DND-41 (cell line): ENCODE measurements around the gene PACRG.

Source experiments
- ATAC-seq: fragments of 200-7000 bp; cut with Tn5 transposase; 3 replicates; pipeline ENCODE4 v1.9.1; 2021; ENCODE audit warnings: low read depth; ENCODE audit not compliant: insufficient read depth
- DNase-seq: peaks from one replicate; pipeline ENCODE4 v3.0.0-alpha.2; 2020
- H2AFZ ChIP-seq: 2 replicates; pipeline ENCODE4 v1.6.0; 2012; ENCODE audit warnings: low read depth, low read length
- H3K27ac ChIP-seq: 2 replicates; pipeline ENCODE4 v1.5.1; 2012; ENCODE audit warnings: low read length, inconsistent platforms
- H3K27me3 ChIP-seq: fragments of 200-600 bp; sonication (generic); 2 replicates; pipeline ENCODE4 v1.6.0; 2012; ENCODE audit warnings: low read length, mild to moderate bottlenecking, inconsistent platforms; ENCODE audit not compliant: insufficient read depth, poor library complexity
- H3K36me3 ChIP-seq: 2 replicates; pipeline ENCODE4 v1.5.1; 2012; ENCODE audit warnings: low read length, inconsistent platforms; ENCODE audit not compliant: insufficient read depth
- H3K4me1 ChIP-seq: 2 replicates; pipeline ENCODE4 v1.5.1; 2012; ENCODE audit warnings: mild to moderate bottlenecking, low read length; ENCODE audit not compliant: insufficient read depth
- H3K4me2 ChIP-seq: 2 replicates; pipeline ENCODE4 v1.6.0; 2012; ENCODE audit warnings: mild to moderate bottlenecking, moderate library complexity, low read length, inconsistent platforms; ENCODE audit not compliant: insufficient read depth
- H3K4me3 ChIP-seq, 2 experiments: fragments of 200-600 bp in 1 of 2; shearing (Covaris generic) in 1 of 2; 2 replicates each; pipeline ENCODE4 v1.5.1; 2012 to 2016; ENCODE audit warnings: inconsistent platforms in 2 of 2, low read length in 2 of 2, mild to moderate bottlenecking in 2 of 2, low read depth in 1 of 2, moderate library complexity in 1 of 2
- H3K79me2 ChIP-seq: 2 replicates; pipeline ENCODE4 v1.6.0; 2012; ENCODE audit warnings: low read length, inconsistent platforms; ENCODE audit not compliant: insufficient read depth
- H3K9ac ChIP-seq: 2 replicates; pipeline ENCODE4 v1.6.0; 2012; ENCODE audit warnings: low read depth, mild to moderate bottlenecking, inconsistent platforms, low read length, moderate library complexity
- H3K9me3 ChIP-seq: 2 replicates; pipeline ENCODE4 v1.5.1; 2012; ENCODE audit warnings: low read length, moderate library complexity, mild to moderate bottlenecking, inconsistent platforms; ENCODE audit not compliant: insufficient read depth, severe bottlenecking
- H4K20me1 ChIP-seq: 2 replicates; pipeline ENCODE4 v1.6.0; 2012; ENCODE audit warnings: low read length; ENCODE audit not compliant: insufficient read depth
- EZH2 ChIP-seq: IDR thresholded peaks from 3 replicates; pipeline ENCODE4 v1.6.1; 2012; ENCODE audit warnings: borderline replicate concordance, low read depth, mild to moderate bottlenecking, moderate library complexity, low read length, inconsistent platforms; ENCODE audit not compliant: severe bottlenecking
- TF ChIP-seq, protein P1 (sequence below): IDR thresholded peaks from 2 replicates; pipeline ENCODE4 v1.5.1; 2012; ENCODE audit warnings: borderline replicate concordance, low read length, moderate library complexity, mild to moderate bottlenecking; ENCODE audit not compliant: poor library complexity, severe bottlenecking; ENCODE audit errors: extremely low read depth

The PACRG gene

DNA sequence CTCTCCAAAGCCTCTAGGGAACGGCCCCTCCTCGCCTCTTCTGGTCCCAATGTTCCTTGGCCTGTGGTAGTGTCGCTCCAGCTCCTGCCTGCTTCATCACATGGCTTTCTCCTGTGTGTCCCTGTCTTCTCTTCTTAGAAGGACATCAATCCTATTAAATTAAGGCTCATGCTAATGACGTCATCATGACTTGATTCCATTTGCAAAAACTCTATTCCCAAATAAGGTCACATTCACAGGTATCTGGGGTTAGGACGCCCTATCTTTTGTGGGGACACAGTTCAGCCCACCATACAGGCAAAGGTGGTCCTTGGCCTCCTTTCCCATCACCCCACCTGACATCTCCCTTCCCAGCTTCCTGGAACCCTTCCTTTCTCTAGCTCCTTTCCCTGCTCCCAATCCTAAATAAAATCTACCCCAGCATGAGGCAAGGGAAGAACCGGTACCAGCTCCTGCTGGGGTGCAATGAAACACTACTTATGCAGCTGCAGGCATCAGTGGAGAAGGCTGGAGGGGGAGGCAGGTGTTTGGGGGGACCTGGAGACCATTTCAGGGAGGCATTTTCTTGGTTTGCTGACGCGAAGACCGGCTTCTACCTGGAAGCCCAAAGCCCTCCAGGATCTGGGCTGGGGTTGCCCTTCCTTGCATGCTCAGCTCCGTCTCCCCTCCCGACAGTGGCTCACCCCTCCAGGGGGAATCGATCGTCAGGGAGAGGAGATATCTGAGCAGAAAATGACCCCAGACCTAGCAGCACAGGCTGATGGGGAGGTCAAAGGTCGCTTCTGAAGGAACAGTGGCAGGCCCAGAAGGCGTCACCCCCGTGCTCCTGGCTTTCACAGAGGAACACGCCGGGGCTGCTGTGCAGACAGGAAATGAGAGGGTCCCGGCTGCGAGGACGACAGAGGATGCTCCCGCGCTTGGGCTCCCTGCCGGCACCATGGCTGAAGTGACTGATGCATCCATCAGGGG lies 615.1 kb downstream of the PACRG start:
- no peak for TF ChIP-seq EZH2
- TF ChIP-seq, protein P1, sequence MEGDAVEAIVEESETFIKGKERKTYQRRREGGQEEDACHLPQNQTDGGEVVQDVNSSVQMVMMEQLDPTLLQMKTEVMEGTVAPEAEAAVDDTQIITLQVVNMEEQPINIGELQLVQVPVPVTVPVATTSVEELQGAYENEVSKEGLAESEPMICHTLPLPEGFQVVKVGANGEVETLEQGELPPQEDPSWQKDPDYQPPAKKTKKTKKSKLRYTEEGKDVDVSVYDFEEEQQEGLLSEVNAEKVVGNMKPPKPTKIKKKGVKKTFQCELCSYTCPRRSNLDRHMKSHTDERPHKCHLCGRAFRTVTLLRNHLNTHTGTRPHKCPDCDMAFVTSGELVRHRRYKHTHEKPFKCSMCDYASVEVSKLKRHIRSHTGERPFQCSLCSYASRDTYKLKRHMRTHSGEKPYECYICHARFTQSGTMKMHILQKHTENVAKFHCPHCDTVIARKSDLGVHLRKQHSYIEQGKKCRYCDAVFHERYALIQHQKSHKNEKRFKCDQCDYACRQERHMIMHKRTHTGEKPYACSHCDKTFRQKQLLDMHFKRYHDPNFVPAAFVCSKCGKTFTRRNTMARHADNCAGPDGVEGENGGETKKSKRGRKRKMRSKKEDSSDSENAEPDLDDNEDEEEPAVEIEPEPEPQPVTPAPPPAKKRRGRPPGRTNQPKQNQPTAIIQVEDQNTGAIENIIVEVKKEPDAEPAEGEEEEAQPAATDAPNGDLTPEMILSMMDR, result no peak
- Histone ChIP-seq H3K4me3 (no peak overlapping the region), H3K36me3 (no peaks in the 10 kb centered on the region), H3K9ac (no peak overlapping the region), H3K27me3 (no peaks in the 10 kb centered on the region), H3K4me2 (no peak overlapping the region), H3K79me2 (no peaks in the 10 kb centered on the region), H3K27ac (no peak overlapping the region), H4K20me1 (no peaks in the 10 kb centered on the region), H3K4me1 (no peaks in the 10 kb centered on the region), H3K9me3 (no peaks in the 10 kb centered on the region), H2AFZ (no peak overlapping the region)
- ATAC-seq (no peak), DNase-seq (no peak)

DNA sequence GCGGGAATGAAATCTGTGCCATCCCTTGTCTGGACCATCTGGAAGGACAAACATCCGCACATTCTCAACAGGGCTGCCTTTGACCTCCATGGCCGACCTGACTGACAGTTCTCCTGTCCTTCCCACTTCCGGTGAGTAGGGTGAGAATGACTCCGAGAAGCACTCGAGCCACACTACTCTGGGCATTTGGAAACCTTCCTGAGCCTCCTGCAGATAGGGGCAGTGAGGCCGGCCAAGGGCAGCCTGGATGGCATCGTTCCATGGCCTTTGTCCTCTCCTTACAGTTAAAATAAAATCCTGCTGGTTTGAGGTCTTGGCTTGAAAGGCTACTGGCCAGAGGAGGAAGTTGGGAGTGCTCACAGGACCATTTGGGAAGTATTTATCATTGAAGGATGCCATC lies 615.8 kb downstream of the PACRG start:
- no peak overlapping the region for H3K27ac ChIP-seq
- ATAC-seq, result no peak
- TF ChIP-seq, protein P1, result no peak
- TF ChIP-seq EZH2, result no peak

DNA sequence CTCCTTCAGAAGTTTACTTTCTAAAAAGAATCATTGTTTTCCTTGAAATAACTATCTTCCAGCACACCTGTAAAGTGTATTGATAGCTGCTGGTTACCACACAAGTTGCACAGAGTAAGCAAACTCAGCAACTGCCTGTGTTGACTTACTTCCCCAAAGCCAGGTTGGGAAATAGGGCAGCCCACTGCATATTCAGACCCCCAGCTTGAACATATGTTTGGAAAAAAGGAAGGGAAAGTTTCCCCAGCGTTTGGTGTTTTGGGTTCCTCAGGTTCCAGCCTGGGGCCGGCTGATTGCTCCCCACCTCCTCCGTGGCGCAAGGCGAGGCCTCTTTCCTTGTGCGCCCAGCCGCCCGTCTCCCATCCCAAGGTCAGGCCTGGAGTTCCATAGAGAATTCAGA lies 616.6 kb downstream of the PACRG start:
- H3K4me3 ChIP-seq, result no peak overlapping the region
- H3K27ac ChIP-seq, result no peak overlapping the region
- no peak overlapping the region for H2AFZ ChIP-seq
- H3K9ac ChIP-seq, result no peak overlapping the region
- H3K9me3 ChIP-seq, result no peaks in the 10 kb centered on the region
- TF ChIP-seq, protein P1, result no peak
- TF ChIP-seq EZH2, result no peak
- no peak overlapping the region for H3K4me2 ChIP-seq
- H3K4me1 ChIP-seq, result no peaks in the 10 kb centered on the region
- no peaks in the 10 kb centered on the region for H4K20me1 ChIP-seq
- DNase-seq (no peak), ATAC-seq (no peak)
- no peaks in the 10 kb centered on the region for H3K79me2 ChIP-seq
- no peaks in the 10 kb centered on the region for H3K36me3 ChIP-seq
- H3K27me3 ChIP-seq, result no peaks in the 10 kb centered on the region

More for the DNA sequence above, 615.8 kb downstream of the PACRG start:
- no peak overlapping the region for H3K4me3 ChIP-seq
- H3K79me2 ChIP-seq, result no peaks in the 10 kb centered on the region
- no peaks in the 10 kb centered on the region for H3K36me3 ChIP-seq
- no peaks in the 10 kb centered on the region for H4K20me1 ChIP-seq
- no peak overlapping the region for H2AFZ ChIP-seq
- no peak overlapping the region for H3K4me2 ChIP-seq
- H3K9me3 ChIP-seq, result no peaks in the 10 kb centered on the region
- no peaks in the 10 kb centered on the region for H3K27me3 ChIP-seq
- H3K4me1 ChIP-seq, result no peaks in the 10 kb centered on the region
- H3K9ac ChIP-seq, result no peak overlapping the region
- DNase-seq, result no peak
